Keratinocyte (primary cell): ENCODE measurements around the gene NCOA3.
"Not testable (repeated sequence)": the region's sequence is repeated elsewhere in the genome, so short reads cannot be mapped to it uniquely, and the experiment has no call there.

Experiments
- EZH2 ChIP-seq: IDR thresholded peaks from one replicate; pipeline ENCODE4 v1.6.1; 2012; ENCODE audit warnings: inconsistent platforms, mild to moderate bottlenecking, low read length, moderate library complexity
- TF ChIP-seq, protein P1 (sequence below), 3 experiments: IDR thresholded peaks in 1 of 3; conservative IDR thresholded peaks in 1 of 3; optimal IDR thresholded peaks in 1 of 3; 2 replicates in 2 of 3; 3 replicates in 1 of 3; pipeline versions ENCODE3 to v1.5.1; 2011; ENCODE audit warnings: low read length in 3 of 3, mild to moderate bottlenecking in 3 of 3, moderate library complexity in 2 of 3, control low read depth in 1 of 3, inconsistent platforms in 1 of 3; ENCODE audit not compliant: insufficient read depth in 2 of 3; ENCODE audit errors: extremely low read depth in 1 of 3

DNA sequence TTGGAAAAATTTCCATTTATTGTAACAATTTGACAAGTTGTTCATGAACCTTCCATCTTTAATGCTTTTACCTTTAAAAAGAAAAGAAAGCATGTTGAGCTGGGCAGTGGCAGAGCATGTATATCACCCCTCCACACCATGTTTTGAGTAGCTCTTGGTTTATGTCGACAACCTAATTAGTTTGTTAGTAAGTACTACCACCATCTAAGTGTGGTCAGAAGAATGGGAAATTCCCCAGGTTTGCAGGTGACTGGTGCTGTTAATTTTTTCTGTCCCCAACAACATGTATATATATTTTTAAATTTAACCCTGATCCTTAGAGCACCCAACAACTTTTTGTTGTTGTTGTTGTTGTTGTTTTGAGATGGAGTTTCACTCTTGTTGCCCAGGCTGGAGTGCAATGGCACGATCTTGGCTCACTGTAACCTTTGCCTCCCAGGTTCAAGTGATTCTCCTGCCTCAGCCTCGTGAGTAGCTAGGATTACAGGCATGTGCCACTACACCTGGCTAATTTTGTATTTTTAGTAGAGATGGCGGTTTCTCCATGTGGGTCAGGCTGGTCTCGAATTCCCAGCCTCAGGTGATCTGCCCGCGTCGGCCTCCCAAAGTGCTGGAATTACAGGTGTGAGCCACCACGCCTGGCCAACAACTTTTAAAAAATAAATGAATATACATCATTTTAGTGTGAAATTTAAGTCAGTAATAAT, 5.7 kb downstream of the NCOA3 start:
- TF ChIP-seq, protein P1, sequence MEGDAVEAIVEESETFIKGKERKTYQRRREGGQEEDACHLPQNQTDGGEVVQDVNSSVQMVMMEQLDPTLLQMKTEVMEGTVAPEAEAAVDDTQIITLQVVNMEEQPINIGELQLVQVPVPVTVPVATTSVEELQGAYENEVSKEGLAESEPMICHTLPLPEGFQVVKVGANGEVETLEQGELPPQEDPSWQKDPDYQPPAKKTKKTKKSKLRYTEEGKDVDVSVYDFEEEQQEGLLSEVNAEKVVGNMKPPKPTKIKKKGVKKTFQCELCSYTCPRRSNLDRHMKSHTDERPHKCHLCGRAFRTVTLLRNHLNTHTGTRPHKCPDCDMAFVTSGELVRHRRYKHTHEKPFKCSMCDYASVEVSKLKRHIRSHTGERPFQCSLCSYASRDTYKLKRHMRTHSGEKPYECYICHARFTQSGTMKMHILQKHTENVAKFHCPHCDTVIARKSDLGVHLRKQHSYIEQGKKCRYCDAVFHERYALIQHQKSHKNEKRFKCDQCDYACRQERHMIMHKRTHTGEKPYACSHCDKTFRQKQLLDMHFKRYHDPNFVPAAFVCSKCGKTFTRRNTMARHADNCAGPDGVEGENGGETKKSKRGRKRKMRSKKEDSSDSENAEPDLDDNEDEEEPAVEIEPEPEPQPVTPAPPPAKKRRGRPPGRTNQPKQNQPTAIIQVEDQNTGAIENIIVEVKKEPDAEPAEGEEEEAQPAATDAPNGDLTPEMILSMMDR (optimal IDR thresholded peaks at IDR 0.05 in 1 of 3, IDR thresholded peaks at IDR 0.05 in 1 of 3, conservative IDR thresholded peaks at IDR 0.05 in 1 of 3; ENCODE audit: extremely low read depth in 1 of 3, insufficient read depth in 2 of 3, low read length in 3 of 3), result not testable (repeated sequence)
- not testable (repeated sequence) for TF ChIP-seq EZH2
